Prostate gland (tissue), 2 donors: ENCODE measurements around the gene GLS.

Experiments
- CTCF ChIP-seq, 4 experiments: fragments of 200-600 bp in 2 of 4; fragments of 450-650 bp in 2 of 4; sonication (generic) in 2 of 4; IDR thresholded peaks; 1 replicate in 3 of 4; 2 replicates in 1 of 4; pipeline ENCODE4 v1.5.1; 2016 to 2019; ENCODE audit warnings: antibody characterized with exemption in 4 of 4, mild to moderate bottlenecking in 2 of 4, moderate library complexity in 2 of 4
- POLR2AphosphoS5 ChIP-seq: sonication (generic); formaldehyde crosslinking; IDR thresholded peaks from one replicate; pipeline ENCODE4 v1.6.1; 2017; ENCODE audit warnings: antibody characterized with exemption

GRCh38 chr2:191012845-191013681 is 132.4 kb downstream of the GLS start:
- TF ChIP-seq CTCF (IDR thresholded peaks at IDR 0.05): no peak
- TF ChIP-seq POLR2AphosphoS5: no peak
